Neural progenitor cell (in vitro differentiated cells): ENCODE results near the gene NDUFB4.

Source experiments
- EZH2phosphoT487 ChIP-seq: fragments of 200-600 bp; sonication (generic); IDR thresholded peaks from 2 replicates; pipeline ENCODE4 v1.6.1; 2017; ENCODE audit warnings: antibody characterized with exemption
- TF ChIP-seq, protein P1 (sequence below): fragments of 200-600 bp; sonication (generic); IDR thresholded peaks from 2 replicates; pipeline ENCODE4 v1.5.1; 2017; ENCODE audit warnings: antibody characterized with exemption, mild to moderate bottlenecking

DNA sequence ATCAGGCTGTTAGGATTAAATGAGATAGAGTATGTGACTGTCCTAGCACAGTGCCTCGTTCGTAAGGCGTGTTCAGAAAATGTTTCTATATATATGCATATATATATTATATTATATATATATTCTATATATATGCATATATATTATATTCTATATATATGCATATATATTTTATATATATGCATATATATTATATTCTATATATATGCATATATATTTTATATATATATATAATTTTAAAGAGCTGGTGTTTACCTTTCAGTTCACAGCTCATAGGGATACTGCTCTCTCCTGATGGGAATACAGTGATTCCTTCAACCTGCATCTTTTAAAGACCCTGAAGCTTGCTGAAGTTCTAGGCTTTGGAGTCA lies 702 bp downstream of the NDUFB4 start:
- TF ChIP-seq, protein P1, sequence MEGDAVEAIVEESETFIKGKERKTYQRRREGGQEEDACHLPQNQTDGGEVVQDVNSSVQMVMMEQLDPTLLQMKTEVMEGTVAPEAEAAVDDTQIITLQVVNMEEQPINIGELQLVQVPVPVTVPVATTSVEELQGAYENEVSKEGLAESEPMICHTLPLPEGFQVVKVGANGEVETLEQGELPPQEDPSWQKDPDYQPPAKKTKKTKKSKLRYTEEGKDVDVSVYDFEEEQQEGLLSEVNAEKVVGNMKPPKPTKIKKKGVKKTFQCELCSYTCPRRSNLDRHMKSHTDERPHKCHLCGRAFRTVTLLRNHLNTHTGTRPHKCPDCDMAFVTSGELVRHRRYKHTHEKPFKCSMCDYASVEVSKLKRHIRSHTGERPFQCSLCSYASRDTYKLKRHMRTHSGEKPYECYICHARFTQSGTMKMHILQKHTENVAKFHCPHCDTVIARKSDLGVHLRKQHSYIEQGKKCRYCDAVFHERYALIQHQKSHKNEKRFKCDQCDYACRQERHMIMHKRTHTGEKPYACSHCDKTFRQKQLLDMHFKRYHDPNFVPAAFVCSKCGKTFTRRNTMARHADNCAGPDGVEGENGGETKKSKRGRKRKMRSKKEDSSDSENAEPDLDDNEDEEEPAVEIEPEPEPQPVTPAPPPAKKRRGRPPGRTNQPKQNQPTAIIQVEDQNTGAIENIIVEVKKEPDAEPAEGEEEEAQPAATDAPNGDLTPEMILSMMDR: no peak
- no peak for TF ChIP-seq EZH2phosphoT487
